HFF-Myc (cell line): ENCODE results near the gene ULK2.
A peak's percentile ranks its signal among the peaks of the same experiment; 100 is the strongest.
"Not testable (repeated sequence)": the region's sequence is repeated elsewhere in the genome, so short reads cannot be mapped to it uniquely, and the experiment has no call there.

Experiments
- DNase-seq: peaks from one replicate; pipeline ENCODE4 v3.0.0-alpha.2; 2011; ENCODE audit warnings: low read depth; ENCODE audit errors: extremely low read depth
- H3K4me3 ChIP-seq: replicated peaks from 2 replicates; pipeline ENCODE4 v1.5.1; 2011; ENCODE audit warnings: low read depth, mild to moderate bottlenecking, control low read depth, low read length
- TF ChIP-seq, protein P1 (sequence below): IDR thresholded peaks from 2 replicates; pipeline ENCODE4 v1.5.1; 2012; ENCODE audit warnings: mild to moderate bottlenecking, low read depth, low read length, control low read depth; ENCODE audit errors: missing control alignments

Gene ULK2

DNA sequence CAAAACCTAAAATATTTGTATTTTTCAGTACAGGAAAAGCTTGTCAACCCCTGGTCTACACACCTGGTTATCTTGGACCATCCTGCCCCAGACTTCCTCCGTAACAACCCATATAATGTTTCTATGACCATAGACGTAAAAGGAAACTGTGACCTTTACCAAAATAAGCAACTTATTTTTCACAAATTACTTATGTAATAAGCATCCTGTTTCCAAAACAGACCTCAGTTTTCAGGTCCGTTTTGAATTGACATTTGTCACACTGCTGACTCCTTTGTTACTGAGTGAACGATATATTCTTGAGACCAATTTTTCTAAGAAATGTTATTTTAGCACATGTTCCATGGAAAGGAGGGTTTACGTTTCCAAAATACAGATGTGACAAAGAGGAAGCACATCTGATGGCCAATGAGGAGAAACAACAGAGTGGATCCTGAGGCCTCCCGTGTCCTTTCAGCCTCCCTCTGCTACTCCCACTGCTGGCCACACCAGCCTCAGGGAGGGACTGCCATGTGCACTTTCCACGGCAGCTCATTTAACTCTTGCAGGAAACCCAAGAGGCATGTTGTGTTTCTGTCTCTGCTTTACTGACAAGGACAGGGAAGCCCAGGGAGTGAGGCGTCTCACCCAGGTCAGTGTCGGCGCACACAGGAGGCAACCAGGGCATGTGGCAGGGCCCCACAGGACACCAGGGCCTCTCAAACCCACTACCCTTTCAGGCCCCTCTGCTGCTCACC, 99.5 kb downstream of the ULK2 start:
- H3K4me3 ChIP-seq = no peak overlapping the region
- TF ChIP-seq, protein P1, sequence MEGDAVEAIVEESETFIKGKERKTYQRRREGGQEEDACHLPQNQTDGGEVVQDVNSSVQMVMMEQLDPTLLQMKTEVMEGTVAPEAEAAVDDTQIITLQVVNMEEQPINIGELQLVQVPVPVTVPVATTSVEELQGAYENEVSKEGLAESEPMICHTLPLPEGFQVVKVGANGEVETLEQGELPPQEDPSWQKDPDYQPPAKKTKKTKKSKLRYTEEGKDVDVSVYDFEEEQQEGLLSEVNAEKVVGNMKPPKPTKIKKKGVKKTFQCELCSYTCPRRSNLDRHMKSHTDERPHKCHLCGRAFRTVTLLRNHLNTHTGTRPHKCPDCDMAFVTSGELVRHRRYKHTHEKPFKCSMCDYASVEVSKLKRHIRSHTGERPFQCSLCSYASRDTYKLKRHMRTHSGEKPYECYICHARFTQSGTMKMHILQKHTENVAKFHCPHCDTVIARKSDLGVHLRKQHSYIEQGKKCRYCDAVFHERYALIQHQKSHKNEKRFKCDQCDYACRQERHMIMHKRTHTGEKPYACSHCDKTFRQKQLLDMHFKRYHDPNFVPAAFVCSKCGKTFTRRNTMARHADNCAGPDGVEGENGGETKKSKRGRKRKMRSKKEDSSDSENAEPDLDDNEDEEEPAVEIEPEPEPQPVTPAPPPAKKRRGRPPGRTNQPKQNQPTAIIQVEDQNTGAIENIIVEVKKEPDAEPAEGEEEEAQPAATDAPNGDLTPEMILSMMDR = no peak
- no peak for DNase-seq

DNA sequence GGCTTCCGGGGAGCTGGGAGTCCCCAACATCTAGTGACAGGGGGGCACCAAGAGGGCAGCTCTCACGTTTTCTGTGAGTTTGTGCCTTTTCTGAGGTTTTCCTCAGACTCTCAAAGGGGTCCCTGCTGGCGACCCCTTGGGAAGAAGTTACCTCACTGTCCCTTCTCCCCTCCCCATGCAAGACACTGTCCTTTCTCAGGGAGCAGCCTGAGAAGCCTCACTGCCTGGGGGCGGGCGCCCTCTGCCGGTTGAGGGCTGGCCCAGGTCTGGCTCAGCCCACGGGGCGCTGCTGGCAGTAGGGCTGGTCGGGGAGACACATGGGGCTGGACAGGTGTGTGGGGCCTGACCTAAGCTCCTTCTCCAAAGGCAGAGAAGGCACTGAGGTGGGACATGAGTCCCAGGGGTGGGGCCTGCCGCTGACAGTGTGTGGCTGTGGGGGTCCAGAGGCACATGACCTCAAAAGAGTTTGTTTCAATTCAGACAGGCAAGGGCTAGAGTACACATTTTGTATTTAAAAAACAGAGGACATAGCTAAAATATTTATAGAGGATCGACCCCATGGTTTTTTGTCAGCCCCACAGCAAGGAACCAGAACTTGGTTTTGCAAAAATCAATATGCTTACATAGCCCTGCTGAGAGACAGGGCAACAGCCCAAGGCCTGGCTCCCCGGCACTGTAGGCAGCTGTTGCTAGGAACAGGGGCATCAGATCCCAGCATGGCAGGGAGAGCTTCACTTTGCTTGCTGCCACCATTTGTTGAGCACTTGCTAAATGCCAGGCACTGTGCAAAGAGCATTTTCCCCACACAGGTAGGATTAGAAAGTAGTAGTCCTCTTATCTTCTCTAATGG, 101.1 kb downstream of the ULK2 start:
- TF ChIP-seq, protein P1 = peak; percentile 100
- DNase-seq = no peak
- H3K4me3 ChIP-seq = no peak overlapping the region

DNA sequence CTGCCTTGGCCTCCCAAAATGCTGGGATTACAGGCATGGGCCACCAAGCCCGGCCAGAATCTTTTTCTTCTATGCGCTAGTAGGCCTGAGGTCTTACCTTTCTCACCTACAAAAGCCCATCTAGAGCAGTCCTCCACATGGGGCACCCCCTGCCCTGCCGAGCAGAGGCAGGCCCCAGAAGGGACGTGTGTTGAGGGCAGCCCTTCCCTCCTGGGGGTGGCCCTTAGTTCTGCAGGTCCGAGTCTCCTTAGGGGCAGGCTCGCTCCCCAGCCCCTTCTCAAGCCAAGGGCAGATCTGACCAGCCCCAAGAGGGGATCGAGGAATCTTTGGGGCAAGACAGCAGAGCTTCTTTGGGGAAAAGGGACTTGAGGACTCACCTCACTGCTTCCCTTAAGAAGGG, 101.7 kb downstream of the ULK2 start:
- H3K4me3 ChIP-seq = no peak overlapping the region
- TF ChIP-seq, protein P1 = no peak
- DNase-seq = no peak

DNA sequence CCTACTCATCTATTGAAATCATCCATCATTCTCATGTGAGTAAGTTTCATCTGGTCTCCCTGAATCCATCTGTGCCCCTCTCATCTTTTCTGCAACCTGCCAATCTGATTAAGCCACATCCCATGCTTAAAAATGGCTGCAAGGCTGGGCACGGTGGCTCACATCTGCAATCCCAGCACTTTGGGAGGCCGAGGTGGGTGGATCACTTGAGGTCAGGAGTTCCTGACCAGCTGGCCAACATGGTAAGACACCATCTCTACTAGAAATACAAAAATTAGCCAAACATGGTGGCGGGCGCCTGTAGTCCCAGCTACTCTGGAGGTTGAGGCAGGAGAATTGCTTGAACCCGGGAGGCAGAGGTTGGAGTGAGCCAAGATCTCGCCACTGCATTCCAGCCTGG, 103.7 kb downstream of the ULK2 start:
- not testable (repeated sequence) for DNase-seq, H3K4me3 ChIP-seq

DNA sequence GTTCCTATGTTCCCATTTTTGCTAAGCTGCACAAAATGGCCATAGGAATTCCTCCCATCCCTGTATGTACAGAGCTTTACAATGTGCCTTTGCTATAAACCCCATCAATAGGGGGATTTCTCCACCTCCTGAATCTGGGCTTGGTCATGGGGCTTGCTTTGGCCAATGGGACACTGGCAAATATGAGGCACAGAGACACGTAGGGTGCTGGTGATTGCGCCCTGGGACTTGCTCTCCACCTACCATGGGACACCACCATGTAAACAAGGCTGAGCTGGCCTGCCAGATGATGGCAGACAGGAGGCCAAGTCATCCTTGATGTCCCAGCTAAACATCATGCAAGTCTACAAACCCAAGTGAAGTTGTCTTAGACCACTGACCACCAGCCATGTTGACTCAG, 104.3 kb downstream of the ULK2 start:
- TF ChIP-seq, protein P1 = no peak
- H3K4me3 ChIP-seq = no peak overlapping the region
- DNase-seq = no peak

DNA sequence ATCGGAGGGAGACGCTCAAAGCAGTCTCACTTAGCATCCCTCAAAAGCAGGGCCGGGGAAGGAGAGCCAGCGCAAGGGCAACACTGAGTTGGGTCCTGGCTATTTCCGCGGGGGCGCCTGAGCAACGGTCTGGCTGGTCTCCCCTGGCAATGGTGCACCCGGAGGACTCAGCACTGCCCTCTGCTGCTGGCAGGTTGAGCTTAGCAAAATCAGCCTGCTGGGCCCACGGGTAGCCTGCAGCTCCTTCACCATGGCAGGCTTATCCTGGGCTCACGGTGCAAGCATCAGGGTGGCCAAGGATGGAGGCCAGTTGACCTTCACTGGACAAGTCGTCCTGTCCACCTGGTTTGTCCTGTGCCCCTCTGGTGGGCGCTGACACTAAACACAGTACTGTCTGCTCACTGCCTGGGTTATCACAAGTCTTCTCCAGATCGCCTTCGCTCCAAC, 105.2 kb downstream of the ULK2 start:
- TF ChIP-seq, protein P1 = peak; percentile 82
- no peak overlapping the region for H3K4me3 ChIP-seq
- peak; percentile 32 for DNase-seq

DNA sequence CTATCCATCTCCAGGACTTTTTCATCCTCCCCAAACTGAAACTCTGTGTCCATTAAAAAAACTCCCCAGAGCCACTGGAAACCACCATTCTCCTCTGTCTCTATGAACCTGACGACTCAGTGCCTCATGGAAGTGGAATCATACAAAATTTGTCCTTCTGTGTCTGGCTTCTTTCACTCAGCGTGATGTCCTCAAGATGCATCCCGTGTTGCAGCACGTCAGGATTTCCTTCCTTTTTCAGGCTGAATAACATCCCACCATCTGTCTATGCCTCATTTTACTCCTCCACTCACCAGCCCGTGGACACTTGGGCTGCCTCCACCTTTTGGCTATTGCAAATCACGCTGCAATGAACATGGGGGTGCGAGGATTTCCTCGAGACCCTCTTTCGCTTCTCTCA, 107.0 kb downstream of the ULK2 start:
- DNase-seq = no peak
- H3K4me3 ChIP-seq = no peak overlapping the region
- TF ChIP-seq, protein P1 = no peak
